ENCODE results near the gene CNIH3. TPM values are rescaled to one million over a fixed set of nuclear protein-coding genes. Genes with fewer than 3 reads are reported as not detected.
A peak's percentile ranks its signal among the peaks of the same experiment; 100 is the strongest.

The CNIH3 gene
- total RNA-seq, 1 experiment from 2014 or later: 3.7 TPM

- DNase-seq (ENCODE audit: low read depth, low spot score) (no peak), ATAC-seq (no peak)
- Histone ChIP-seq H3K9me3 (ENCODE audit: control insufficient read depth, insufficient read depth, low read depth, low read length) (no peaks in the 10 kb centered on the region), H3K27me3 (ENCODE audit: control insufficient read depth, insufficient read depth, low read length) (no peaks in the 10 kb centered on the region), H3K36me3 (ENCODE audit: control insufficient read depth, insufficient read depth, low read length) (no peaks in the 10 kb centered on the region), H3K4me1 (ENCODE audit: control insufficient read depth, insufficient read depth, low read length) (no peaks in the 10 kb centered on the region), H3K4me3 (ENCODE audit: low read depth in 2 of 2, low read length in 2 of 2) (no peak overlapping the region), H3K27ac (ENCODE audit: low read length) (no peak overlapping the region)
- CTCF ChIA-PET: no interaction called here
- in situ Hi-C loops (cut with HindIII; ENCODE audit: low pct_unique_long_range_greater_than_20kb, low sequenced_read_pairs) (no loop called here), intact Hi-C loops (cut with micrococcal nuclease; ENCODE audit: unreplicated experiment) (no loop called here)
- TF ChIP-seq POLR2AphosphoS5 (IDR thresholded peaks at IDR 0.05; ENCODE audit: low read depth, low read length) (no peak), CTCF (IDR thresholded peaks at IDR 0.05) (no peak)
- POLR2A ChIA-PET: no interaction called here
- no TSS peak for BruUV-seq (replicated peaks)
These were observed 19.2 kb downstream of the CNIH3 start for GRCh38 chr1:224635356-224635755.

- CTCF ChIA-PET: interaction anchor here (0.6 kb wide), 1 partner anchor 386 kb away, joined by 4 read pairs; no protein-coding TSS in a partner anchor
- Histone ChIP-seq H3K4me1 (ENCODE audit: control insufficient read depth, insufficient read depth, low read length) (no peaks in the 10 kb centered on the region), H3K27ac (ENCODE audit: low read length) (no peak overlapping the region), H3K4me3 (ENCODE audit: low read depth in 2 of 2, low read length in 2 of 2) (no peak overlapping the region), H3K36me3 (ENCODE audit: control insufficient read depth, insufficient read depth, low read length) (no peaks in the 10 kb centered on the region), H3K27me3 (ENCODE audit: control insufficient read depth, insufficient read depth, low read length) (no peaks in the 10 kb centered on the region), H3K9me3 (ENCODE audit: control insufficient read depth, insufficient read depth, low read depth, low read length) (no peaks in the 10 kb centered on the region)
- TF ChIP-seq REST (IDR thresholded peaks at IDR 0.05; ENCODE audit: insufficient read depth in 1 of 2, low read depth in 2 of 2, low read length in 1 of 2) (no peak), SIN3A (IDR thresholded peaks at IDR 0.05; ENCODE audit: borderline replicate concordance, insufficient read depth, low read depth, low read length) (no peak), CTCF (IDR thresholded peaks at IDR 0.05) (no peak), POLR2AphosphoS5 (IDR thresholded peaks at IDR 0.05; ENCODE audit: low read depth, low read length) (no peak), TCF7L2 (IDR thresholded peaks at IDR 0.05; ENCODE audit: low read depth, low read length) (no peak)
- ATAC-seq (peak; percentile 37; the same call in 1 of the 2 replicates), DNase-seq (ENCODE audit: low read depth, low spot score) (no peak)
- BruUV-seq (replicated peaks): no TSS peak
- intact Hi-C loops (cut with micrococcal nuclease; ENCODE audit: unreplicated experiment): no loop called here
- POLR2A ChIA-PET: interaction anchor here (0.7 kb wide), 1 partner anchor 258 kb away, joined by 3 read pairs; no protein-coding TSS in a partner anchor
- in situ Hi-C loops (cut with HindIII; ENCODE audit: low pct_unique_long_range_greater_than_20kb, low sequenced_read_pairs): no loop called here
These were observed 21.4 kb downstream of the CNIH3 start for GRCh38 chr1:224637515-224637914.
